ENCODE data around the gene CDK5.

GRCh38 chr7:151082141-151083070 is 24.7 kb upstream of the CDK5 start:
- no peak for TF ChIP-seq CTCF (IDR thresholded peaks at IDR 0.05; ENCODE audit: low read depth, low read length)
- TF ChIP-seq EZH2phosphoT487 (IDR thresholded peaks at IDR 0.05; ENCODE audit: low read depth) = no peak
